Measurements from ENCODE around the gene NBPF3. TPM values are rescaled to one million over a fixed set of nuclear protein-coding genes. Genes with fewer than 3 reads are reported as not detected.
A peak's percentile ranks its signal among the peaks of the same experiment; 100 is the strongest.

NBPF3 gene
- total RNA-seq, 1 experiment from 2014 or later, result 15.9 TPM

DNA sequence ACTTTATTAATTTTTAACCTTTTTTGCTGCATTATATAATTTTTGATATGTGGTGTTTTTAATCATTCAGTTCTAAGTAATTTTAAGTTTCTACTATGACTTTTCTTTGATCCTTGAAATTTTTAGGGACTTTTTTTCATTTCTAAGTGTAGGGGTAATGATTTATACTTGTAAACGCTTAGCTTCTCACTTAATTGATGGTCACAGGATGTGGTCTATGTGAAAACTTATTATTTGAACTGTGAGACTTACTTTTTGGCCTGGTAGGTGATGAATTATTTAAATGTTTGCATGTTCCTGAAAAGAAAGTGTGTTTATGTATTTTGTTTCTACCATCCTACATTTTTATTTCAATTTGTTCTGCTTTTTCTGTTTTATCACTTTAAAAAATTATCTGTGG is 86.5 kb downstream of the NBPF3 start:
- no peak for ATAC-seq
- Histone ChIP-seq H3K4me3 (ENCODE audit: low read depth in 2 of 2, low read length in 2 of 2) (no peak overlapping the region), H3K36me3 (ENCODE audit: control insufficient read depth, insufficient read depth, low read length) (no peaks in the 10 kb centered on the region), H3K27ac (ENCODE audit: low read length) (no peak overlapping the region), H3K4me1 (ENCODE audit: control insufficient read depth, insufficient read depth, low read length) (no peaks in the 10 kb centered on the region), H3K9me3 (ENCODE audit: control insufficient read depth, insufficient read depth, low read depth, low read length) (no peaks in the 10 kb centered on the region), H3K27me3 (ENCODE audit: control insufficient read depth, insufficient read depth, low read length) (no peaks in the 10 kb centered on the region)
- CTCF ChIA-PET, result no interaction called here
- in situ Hi-C loops (cut with HindIII; ENCODE audit: low pct_unique_long_range_greater_than_20kb, low sequenced_read_pairs), result no loop called here
- no peak for DNase-seq (ENCODE audit: low read depth, low spot score)
- POLR2A ChIA-PET, result interaction anchor here (0.5 kb wide), 1 partner anchor 130 kb away, joined by 18 read pairs; no protein-coding TSS in a partner anchor
- BruUV-seq (replicated peaks), result no TSS peak
- intact Hi-C loops (cut with micrococcal nuclease; ENCODE audit: unreplicated experiment), result no loop called here
- TF ChIP-seq SIN3A (IDR thresholded peaks at IDR 0.05; ENCODE audit: borderline replicate concordance, insufficient read depth, low read depth, low read length) (no peak), POLR2AphosphoS5 (IDR thresholded peaks at IDR 0.05; ENCODE audit: low read depth, low read length) (no peak), TCF7L2 (IDR thresholded peaks at IDR 0.05; ENCODE audit: low read depth, low read length) (no peak)
- TF ChIP-seq, protein P1, sequence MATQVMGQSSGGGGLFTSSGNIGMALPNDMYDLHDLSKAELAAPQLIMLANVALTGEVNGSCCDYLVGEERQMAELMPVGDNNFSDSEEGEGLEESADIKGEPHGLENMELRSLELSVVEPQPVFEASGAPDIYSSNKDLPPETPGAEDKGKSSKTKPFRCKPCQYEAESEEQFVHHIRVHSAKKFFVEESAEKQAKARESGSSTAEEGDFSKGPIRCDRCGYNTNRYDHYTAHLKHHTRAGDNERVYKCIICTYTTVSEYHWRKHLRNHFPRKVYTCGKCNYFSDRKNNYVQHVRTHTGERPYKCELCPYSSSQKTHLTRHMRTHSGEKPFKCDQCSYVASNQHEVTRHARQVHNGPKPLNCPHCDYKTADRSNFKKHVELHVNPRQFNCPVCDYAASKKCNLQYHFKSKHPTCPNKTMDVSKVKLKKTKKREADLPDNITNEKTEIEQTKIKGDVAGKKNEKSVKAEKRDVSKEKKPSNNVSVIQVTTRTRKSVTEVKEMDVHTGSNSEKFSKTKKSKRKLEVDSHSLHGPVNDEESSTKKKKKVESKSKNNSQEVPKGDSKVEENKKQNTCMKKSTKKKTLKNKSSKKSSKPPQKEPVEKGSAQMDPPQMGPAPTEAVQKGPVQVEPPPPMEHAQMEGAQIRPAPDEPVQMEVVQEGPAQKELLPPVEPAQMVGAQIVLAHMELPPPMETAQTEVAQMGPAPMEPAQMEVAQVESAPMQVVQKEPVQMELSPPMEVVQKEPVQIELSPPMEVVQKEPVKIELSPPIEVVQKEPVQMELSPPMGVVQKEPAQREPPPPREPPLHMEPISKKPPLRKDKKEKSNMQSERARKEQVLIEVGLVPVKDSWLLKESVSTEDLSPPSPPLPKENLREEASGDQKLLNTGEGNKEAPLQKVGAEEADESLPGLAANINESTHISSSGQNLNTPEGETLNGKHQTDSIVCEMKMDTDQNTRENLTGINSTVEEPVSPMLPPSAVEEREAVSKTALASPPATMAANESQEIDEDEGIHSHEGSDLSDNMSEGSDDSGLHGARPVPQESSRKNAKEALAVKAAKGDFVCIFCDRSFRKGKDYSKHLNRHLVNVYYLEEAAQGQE (IDR thresholded peaks at IDR 0.05; ENCODE audit: insufficient read depth in 1 of 2, low read depth in 2 of 2, low read length in 1 of 2), result no peak
- TF ChIP-seq, protein P2, sequence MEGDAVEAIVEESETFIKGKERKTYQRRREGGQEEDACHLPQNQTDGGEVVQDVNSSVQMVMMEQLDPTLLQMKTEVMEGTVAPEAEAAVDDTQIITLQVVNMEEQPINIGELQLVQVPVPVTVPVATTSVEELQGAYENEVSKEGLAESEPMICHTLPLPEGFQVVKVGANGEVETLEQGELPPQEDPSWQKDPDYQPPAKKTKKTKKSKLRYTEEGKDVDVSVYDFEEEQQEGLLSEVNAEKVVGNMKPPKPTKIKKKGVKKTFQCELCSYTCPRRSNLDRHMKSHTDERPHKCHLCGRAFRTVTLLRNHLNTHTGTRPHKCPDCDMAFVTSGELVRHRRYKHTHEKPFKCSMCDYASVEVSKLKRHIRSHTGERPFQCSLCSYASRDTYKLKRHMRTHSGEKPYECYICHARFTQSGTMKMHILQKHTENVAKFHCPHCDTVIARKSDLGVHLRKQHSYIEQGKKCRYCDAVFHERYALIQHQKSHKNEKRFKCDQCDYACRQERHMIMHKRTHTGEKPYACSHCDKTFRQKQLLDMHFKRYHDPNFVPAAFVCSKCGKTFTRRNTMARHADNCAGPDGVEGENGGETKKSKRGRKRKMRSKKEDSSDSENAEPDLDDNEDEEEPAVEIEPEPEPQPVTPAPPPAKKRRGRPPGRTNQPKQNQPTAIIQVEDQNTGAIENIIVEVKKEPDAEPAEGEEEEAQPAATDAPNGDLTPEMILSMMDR (IDR thresholded peaks at IDR 0.05), result no peak

DNA sequence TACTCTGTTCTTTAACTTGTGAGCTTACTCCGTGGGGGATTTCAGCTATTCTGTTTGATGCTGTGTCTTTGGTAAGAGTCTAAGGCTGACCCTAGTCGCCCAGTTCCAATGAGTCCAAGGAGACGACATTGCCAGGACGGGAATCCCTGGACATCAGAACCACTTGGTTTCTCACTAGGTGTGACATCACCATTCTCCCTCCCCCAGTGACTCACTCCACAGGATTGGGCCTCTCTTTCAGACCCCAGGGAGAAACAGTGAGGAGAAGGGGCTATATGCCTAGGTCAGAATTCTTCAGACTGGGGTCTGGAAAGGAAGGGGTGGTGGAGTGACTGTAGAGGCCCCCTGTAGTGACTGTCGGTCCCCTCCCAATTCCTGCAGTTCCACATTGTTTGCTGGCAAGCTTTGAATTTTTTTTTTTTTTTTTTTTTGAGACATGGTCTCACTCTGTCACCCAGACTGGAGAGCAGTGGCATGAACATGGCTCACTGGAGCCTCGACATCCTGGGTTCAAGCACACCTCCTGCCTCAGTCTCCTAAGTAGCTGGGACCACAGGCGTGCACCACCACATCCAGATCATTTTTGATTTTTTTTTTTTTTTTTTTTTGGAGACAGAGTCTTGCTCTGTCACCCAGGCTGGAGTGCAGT is 90.6 kb downstream of the NBPF3 start:
- ChIA-PET CTCF (interaction anchor here (0.6 to 0.7 kb wide), 2 partner anchors 39 to 153 kb away, joined by 3 to 6 read pairs; no protein-coding TSS in a partner anchor), POLR2A (interaction anchor here (0.6 to 0.7 kb wide), 2 partner anchors 25 to 829 kb away, joined by 9 to 20 read pairs; no protein-coding TSS in a partner anchor)
- in situ Hi-C loops (cut with HindIII; ENCODE audit: low pct_unique_long_range_greater_than_20kb, low sequenced_read_pairs) (no loop called here), intact Hi-C loops (cut with micrococcal nuclease; ENCODE audit: unreplicated experiment) (loop anchor here (10.0 kb wide), 1 partner anchor 124 kb away; no protein-coding TSS in a partner anchor)
- ATAC-seq (0 out of 2 replicates have a peak, but pooled peaks have one; percentile 33), DNase-seq (ENCODE audit: low read depth, low spot score) (no peak)
- BruUV-seq (replicated peaks), result no TSS peak
- H3K4me3 ChIP-seq (ENCODE audit: low read depth in 2 of 2, low read length in 2 of 2), result no peak overlapping the region
- no peaks in the 10 kb centered on the region for H3K27me3 ChIP-seq (ENCODE audit: control insufficient read depth, insufficient read depth, low read length)
- H3K36me3 ChIP-seq (ENCODE audit: control insufficient read depth, insufficient read depth, low read length), result no peaks in the 10 kb centered on the region
- H3K9me3 ChIP-seq (ENCODE audit: control insufficient read depth, insufficient read depth, low read depth, low read length), result no peaks in the 10 kb centered on the region
- no peak overlapping the region for H3K27ac ChIP-seq (ENCODE audit: low read length)
- TF ChIP-seq, protein P2 (IDR thresholded peaks at IDR 0.05), result no peak
- no peaks in the 10 kb centered on the region for H3K4me1 ChIP-seq (ENCODE audit: control insufficient read depth, insufficient read depth, low read length)
